Midbrain (tissue), 1 donor: ENCODE data around the gene COL26A1.
"Not testable (repeated sequence)": the region's sequence is repeated elsewhere in the genome, so short reads cannot be mapped to it uniquely, and the experiment has no call there.

Experiments used
- DNase-seq: peaks from one replicate; lab custom pipeline; 2025; lab: John Stamatoyannopoulos, UW

Gene COL26A1

GRCh38 chr7:101501351-101501750, 138.7 kb downstream of the COL26A1 start:
- no peak for DNase-seq

GRCh38 chr7:101502466-101503098, 139.9 kb downstream of the COL26A1 start:
- DNase-seq = no peak

- not testable (repeated sequence) for DNase-seq
Measured at GRCh38 chr7:101505510-101505909, 142.8 kb downstream of the COL26A1 start.

- no peak for DNase-seq
Measured at GRCh38 chr7:101506531-101506930, 143.9 kb downstream of the COL26A1 start.

GRCh38 chr7:101507327-101507726, 144.7 kb downstream of the COL26A1 start:
- DNase-seq = no peak

GRCh38 chr7:101507791-101508252, 145.1 kb downstream of the COL26A1 start:
- peak; percentile 2 for DNase-seq

- no peak for DNase-seq
Measured at GRCh38 chr7:101510297-101510696, 147.6 kb downstream of the COL26A1 start.

- no peak for DNase-seq
Measured at GRCh38 chr7:101511965-101512364, 149.3 kb downstream of the COL26A1 start.

- no peak for DNase-seq
Measured at GRCh38 chr7:101516851-101517250, 154.2 kb downstream of the COL26A1 start.

GRCh38 chr7:101517304-101517703, 154.6 kb downstream of the COL26A1 start:
- DNase-seq = no peak

- DNase-seq = no peak
Measured at GRCh38 chr7:101518336-101518735, 155.7 kb downstream of the COL26A1 start.

GRCh38 chr7:101519324-101520023, 156.8 kb downstream of the COL26A1 start:
- no peak for DNase-seq

GRCh38 chr7:101521430-101521925, 158.8 kb downstream of the COL26A1 start:
- DNase-seq = no peak

- DNase-seq = no peak
Measured at GRCh38 chr7:101522021-101522420, 159.3 kb downstream of the COL26A1 start.

GRCh38 chr7:101527844-101528667, 165.4 kb downstream of the COL26A1 start:
- peak; percentile 50 for DNase-seq

- DNase-seq = no peak
Measured at GRCh38 chr7:101529560-101529959, 166.9 kb downstream of the COL26A1 start.

GRCh38 chr7:101531726-101532357, 169.2 kb downstream of the COL26A1 start:
- no peak for DNase-seq

GRCh38 chr7:101532400-101533102, 169.9 kb downstream of the COL26A1 start:
- no peak for DNase-seq

GRCh38 chr7:101533103-101533465, 170.4 kb downstream of the COL26A1 start:
- no peak for DNase-seq

- no peak for DNase-seq
Measured at GRCh38 chr7:101534015-101534803, 171.5 kb downstream of the COL26A1 start.

GRCh38 chr7:101534873-101535272, 172.2 kb downstream of the COL26A1 start:
- no peak for DNase-seq
